Stomach (tissue), 9 donors: ENCODE data around the gene NRG3. TPM values are rescaled to one million over a fixed set of nuclear protein-coding genes. Genes with fewer than 3 reads are reported as not detected.

Source experiments
- DNase-seq, 2 donors: peaks; one replicate each; pipeline versions ENCODE4 v3.0.0 to v3.0.0-alpha.2; 2013 to 2019
- H3K27ac ChIP-seq, 5 donors: fragments of 200-600 bp in 4 of 5; sonication (generic) in 4 of 5; one replicate each; pipeline ENCODE4 v1.5.1; 2013 to 2019; ENCODE audit warnings: mild to moderate bottlenecking in 1 of 5, moderate library complexity in 1 of 5
- H3K27me3 ChIP-seq, 3 donors: fragments of 200-600 bp; sonication (generic); one replicate each; pipeline ENCODE4 v1.5.1; 2017 to 2019; ENCODE audit warnings: mixed run types in 1 of 3
- H3K36me3 ChIP-seq, 4 donors: fragments of 200-600 bp; sonication (generic); 1 replicate in 3 of 4; 2 replicates in 1 of 4; pipeline ENCODE4 v1.5.1; 2016 to 2019
- H3K4me1 ChIP-seq, 4 donors: fragments of 200-600 bp; sonication (generic); one replicate each; pipeline ENCODE4 v1.5.1; 2016 to 2019
- H3K4me3 ChIP-seq, 4 donors: fragments of 200-600 bp; sonication (generic) in 3 of 4; one replicate each; pipeline ENCODE4 v1.5.1; 2016 to 2019; ENCODE audit warnings: mild to moderate bottlenecking in 1 of 4
- H3K9me3 ChIP-seq, 4 donors: fragments of 200-600 bp; sonication (generic); one replicate each; pipeline ENCODE4 v1.5.1; 2016 to 2019
- EP300 ChIP-seq: sonication (generic); formaldehyde crosslinking; IDR thresholded peaks from one replicate; pipeline ENCODE4 v1.6.1; 2017; ENCODE audit warnings: antibody characterized with exemption
- POLR2A ChIP-seq, 4 donors: fragments of 450-650 bp; IDR thresholded peaks; one replicate each; pipeline ENCODE4 v1.6.1; 2016; ENCODE audit warnings: antibody characterized with exemption in 4 of 4, control low read depth in 2 of 4, mild to moderate bottlenecking in 1 of 4, moderate library complexity in 1 of 4
- POLR2AphosphoS5 ChIP-seq, 3 donors: sonication (generic); formaldehyde crosslinking; IDR thresholded peaks; one replicate each; pipeline ENCODE4 v1.6.1; 2016; ENCODE audit warnings: antibody characterized with exemption in 3 of 3
- WGBS, 5 donors: extraction: QIAGEN DNeasy Blood & Tissue Kit in 3 of 5; methylation state at CpG; one replicate each; pipeline versions ENCODE4 v1.1.5 to v1.1.7; 2013 to 2018; 5-methylcytosine and 5-hydroxymethylcytosine counted together
- intact Hi-C: fragments of 100-400 bp; cut with DNase I; formaldehyde crosslinking; loops from one replicate; pipeline ENCODE4 v1.15.1; 2023; ENCODE audit warnings: low total_unique reads
- polyA plus RNA-seq, 3 donors: library from polyadenylated mRNA; stranded (reverse); fragments of 200-250 nt; gene quantifications; one replicate each; pipeline ENCODE4 v1.2.3, GENCODE V29; 2013
- total RNA-seq, 5 donors: library from RNA; depleted of rRNA; stranded (reverse); fragments of >200 nt; gene quantifications; one replicate each; pipeline versions ENCODE4 v1.1.0 to v1.2.3, GENCODE V29; 2014 to 2016
- TF ChIP-seq, protein P1 (sequence below), 7 experiments: fragments of 450-650 bp in 4 of 7; fragments of 200-600 bp in 3 of 7; sonication (generic) in 3 of 7; IDR thresholded peaks; one replicate each; pipeline ENCODE4 v1.5.1; 2016 to 2019; ENCODE audit warnings: antibody characterized with exemption in 7 of 7, control low read depth in 2 of 7, mild to moderate bottlenecking in 1 of 7
- donor health status: healthy with polysubstance abuse.
- donor health status: Bipolar disorder and iron deficiency.
- donor health status: healthy.

NRG3 gene
- total and polyA plus RNA-seq, 8 donors, result 0.08 to 2.5 (median 0.52) TPM; not detected in 4

DNA sequence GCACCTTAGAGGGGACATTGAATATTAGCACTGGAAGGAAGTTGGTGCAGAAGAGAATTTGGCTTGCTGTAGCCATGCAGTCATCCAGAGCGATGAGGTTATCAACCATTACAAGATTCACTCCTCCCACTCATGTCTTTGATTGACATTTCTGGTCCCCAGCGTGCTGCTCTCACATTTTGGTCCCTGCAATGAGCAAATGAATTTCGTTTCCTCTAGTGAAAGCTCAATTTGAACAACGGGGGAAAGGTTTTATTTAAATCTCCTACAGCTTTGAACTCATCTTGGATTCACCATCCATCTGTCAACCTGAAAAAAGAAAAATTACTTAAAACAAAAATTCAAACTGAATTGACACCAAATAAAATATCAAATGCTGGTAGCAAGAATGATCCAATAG is 975.2 kb downstream of the NRG3 start:
- Histone ChIP-seq H3K4me1 (no peaks in the 10 kb centered on the region), H3K36me3 (no peaks in the 10 kb centered on the region), H3K4me3 (no peak overlapping the region), H3K9me3 (peaks cover 0 to 4% (median 0%) of the 10 kb centered on the region in 4 donors), H3K27me3 (no peaks in the 10 kb centered on the region), H3K27ac (no peak overlapping the region)
- TF ChIP-seq POLR2A (IDR thresholded peaks at IDR 0.05) (no peak), EP300 (no peak), POLR2AphosphoS5 (IDR thresholded peaks at IDR 0.05) (no peak)
- TF ChIP-seq, protein P1, sequence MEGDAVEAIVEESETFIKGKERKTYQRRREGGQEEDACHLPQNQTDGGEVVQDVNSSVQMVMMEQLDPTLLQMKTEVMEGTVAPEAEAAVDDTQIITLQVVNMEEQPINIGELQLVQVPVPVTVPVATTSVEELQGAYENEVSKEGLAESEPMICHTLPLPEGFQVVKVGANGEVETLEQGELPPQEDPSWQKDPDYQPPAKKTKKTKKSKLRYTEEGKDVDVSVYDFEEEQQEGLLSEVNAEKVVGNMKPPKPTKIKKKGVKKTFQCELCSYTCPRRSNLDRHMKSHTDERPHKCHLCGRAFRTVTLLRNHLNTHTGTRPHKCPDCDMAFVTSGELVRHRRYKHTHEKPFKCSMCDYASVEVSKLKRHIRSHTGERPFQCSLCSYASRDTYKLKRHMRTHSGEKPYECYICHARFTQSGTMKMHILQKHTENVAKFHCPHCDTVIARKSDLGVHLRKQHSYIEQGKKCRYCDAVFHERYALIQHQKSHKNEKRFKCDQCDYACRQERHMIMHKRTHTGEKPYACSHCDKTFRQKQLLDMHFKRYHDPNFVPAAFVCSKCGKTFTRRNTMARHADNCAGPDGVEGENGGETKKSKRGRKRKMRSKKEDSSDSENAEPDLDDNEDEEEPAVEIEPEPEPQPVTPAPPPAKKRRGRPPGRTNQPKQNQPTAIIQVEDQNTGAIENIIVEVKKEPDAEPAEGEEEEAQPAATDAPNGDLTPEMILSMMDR (IDR thresholded peaks at IDR 0.05), result no peak
- intact Hi-C loops, result no loop called here
- 72 to 85% (median 80%) methylated on average over 4 of the region's 4 CpGs for WGBS, 5 donors
- no peak for DNase-seq

DNA sequence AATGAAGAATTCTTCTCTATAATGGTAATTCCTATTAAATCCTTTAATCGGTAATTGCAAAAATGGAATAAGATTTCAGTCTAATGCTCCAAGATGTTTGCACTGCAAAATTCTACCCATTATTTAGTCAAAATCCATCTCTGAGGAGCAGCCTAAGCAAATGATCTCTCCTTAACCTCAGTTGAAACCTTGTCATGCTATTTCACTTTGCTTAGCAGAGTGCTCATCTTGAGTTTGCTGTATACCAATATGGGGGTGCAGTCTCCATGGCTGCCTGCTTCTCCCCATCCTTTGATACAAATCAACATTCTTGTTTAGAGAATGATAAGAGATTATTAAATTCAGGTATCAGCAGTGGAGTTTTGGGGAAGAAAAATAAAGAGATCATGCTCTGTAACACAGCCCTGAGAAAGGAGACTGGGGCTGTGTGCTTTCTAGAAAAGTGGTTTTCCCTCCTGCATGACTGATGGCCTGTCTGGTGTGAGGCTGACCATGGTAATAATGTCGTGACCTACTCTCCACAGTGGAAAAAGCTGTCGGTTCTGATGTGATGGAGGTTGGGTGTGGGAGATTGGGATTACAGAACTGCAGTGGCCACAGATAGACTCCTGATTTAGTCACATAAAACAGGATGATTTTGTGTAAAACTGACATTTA is 982.1 kb downstream of the NRG3 start:
- Histone ChIP-seq H3K27ac (no peak overlapping the region), H3K4me3 (no peak overlapping the region), H3K27me3 (no peaks in the 10 kb centered on the region), H3K36me3 (no peaks in the 10 kb centered on the region), H3K9me3 (no peaks in the 10 kb centered on the region), H3K4me1 (no peaks in the 10 kb centered on the region)
- TF ChIP-seq POLR2A (IDR thresholded peaks at IDR 0.05) (no peak), POLR2AphosphoS5 (IDR thresholded peaks at IDR 0.05) (no peak), EP300 (no peak)
- TF ChIP-seq, protein P1 (IDR thresholded peaks at IDR 0.05), result no peak
- 66 to 81% (median 74%) methylated on average over 3 of the region's 3 CpGs for WGBS, 5 donors
- intact Hi-C loops, result no loop called here
- no peak for DNase-seq

DNA sequence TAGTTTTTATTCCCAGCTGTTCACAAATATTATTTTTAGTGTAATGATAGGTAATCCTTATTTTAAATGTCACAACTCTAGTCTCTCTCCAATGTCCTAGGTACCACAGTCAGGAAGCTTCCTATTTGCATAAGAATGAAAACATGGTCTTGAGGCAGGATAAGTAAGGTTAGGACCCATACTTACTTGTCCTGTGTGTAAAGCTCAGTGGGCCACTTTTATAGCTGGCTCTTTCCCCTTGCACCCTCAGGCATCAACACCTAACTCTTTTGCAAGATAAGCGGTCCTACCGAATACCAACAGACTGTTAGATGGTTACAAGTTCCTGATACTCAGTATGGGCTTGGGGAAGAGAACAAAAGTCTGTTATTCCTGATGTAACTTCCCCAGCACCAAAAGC is 986.9 kb downstream of the NRG3 start:
- no peak for DNase-seq
- Histone ChIP-seq H3K4me3 (no peak overlapping the region), H3K36me3 (no peaks in the 10 kb centered on the region), H3K9me3 (no peaks in the 10 kb centered on the region), H3K4me1 (no peaks in the 10 kb centered on the region), H3K27ac (no peak overlapping the region), H3K27me3 (no peaks in the 10 kb centered on the region)
- TF ChIP-seq POLR2AphosphoS5 (IDR thresholded peaks at IDR 0.05) (no peak), POLR2A (IDR thresholded peaks at IDR 0.05) (no peak), EP300 (no peak)
- TF ChIP-seq, protein P1 (IDR thresholded peaks at IDR 0.05), result no peak
- WGBS, 5 donors, result 86 to 100% (median 94%) methylated on average over 2 of the region's 2 CpGs
- intact Hi-C loops, result no loop called here

DNA sequence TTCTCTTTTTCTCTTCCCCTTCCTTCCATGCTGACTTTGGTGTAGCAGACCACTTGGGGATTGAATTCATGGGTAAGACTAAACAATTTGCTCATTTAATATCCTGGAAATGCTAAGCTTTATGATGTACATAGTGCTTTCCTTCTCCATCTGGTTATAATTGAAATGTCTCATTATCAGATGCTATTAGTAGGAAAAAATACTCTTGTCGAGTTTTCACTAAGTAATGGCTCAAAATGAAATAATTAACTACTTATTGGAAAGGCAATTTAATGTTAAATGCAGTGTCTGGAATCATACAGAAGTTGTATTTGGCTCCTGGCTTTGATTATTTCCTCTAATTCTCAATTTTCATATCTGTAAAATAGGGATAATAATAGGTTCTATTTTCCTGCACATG is 990.4 kb downstream of the NRG3 start:
- Histone ChIP-seq H3K4me3 (no peak overlapping the region), H3K27me3 (no peaks in the 10 kb centered on the region), H3K4me1 (no peaks in the 10 kb centered on the region), H3K27ac (no peak overlapping the region), H3K9me3 (no peaks in the 10 kb centered on the region), H3K36me3 (no peaks in the 10 kb centered on the region)
- TF ChIP-seq EP300 (no peak), POLR2A (IDR thresholded peaks at IDR 0.05) (no peak), POLR2AphosphoS5 (IDR thresholded peaks at IDR 0.05) (no peak)
- TF ChIP-seq, protein P1 (IDR thresholded peaks at IDR 0.05), result no peak
- DNase-seq, result no peak
- WGBS, 5 donors, result 46 to 56% (median 51%) methylated on average over 1 of the region's 1 CpG
- intact Hi-C loops, result no loop called here
